ENCODE data around the gene USP48.
"Not testable (repeated sequence)": the region's sequence is repeated elsewhere in the genome, so short reads cannot be mapped to it uniquely, and the experiment has no call there.

Gene USP48, protein sequence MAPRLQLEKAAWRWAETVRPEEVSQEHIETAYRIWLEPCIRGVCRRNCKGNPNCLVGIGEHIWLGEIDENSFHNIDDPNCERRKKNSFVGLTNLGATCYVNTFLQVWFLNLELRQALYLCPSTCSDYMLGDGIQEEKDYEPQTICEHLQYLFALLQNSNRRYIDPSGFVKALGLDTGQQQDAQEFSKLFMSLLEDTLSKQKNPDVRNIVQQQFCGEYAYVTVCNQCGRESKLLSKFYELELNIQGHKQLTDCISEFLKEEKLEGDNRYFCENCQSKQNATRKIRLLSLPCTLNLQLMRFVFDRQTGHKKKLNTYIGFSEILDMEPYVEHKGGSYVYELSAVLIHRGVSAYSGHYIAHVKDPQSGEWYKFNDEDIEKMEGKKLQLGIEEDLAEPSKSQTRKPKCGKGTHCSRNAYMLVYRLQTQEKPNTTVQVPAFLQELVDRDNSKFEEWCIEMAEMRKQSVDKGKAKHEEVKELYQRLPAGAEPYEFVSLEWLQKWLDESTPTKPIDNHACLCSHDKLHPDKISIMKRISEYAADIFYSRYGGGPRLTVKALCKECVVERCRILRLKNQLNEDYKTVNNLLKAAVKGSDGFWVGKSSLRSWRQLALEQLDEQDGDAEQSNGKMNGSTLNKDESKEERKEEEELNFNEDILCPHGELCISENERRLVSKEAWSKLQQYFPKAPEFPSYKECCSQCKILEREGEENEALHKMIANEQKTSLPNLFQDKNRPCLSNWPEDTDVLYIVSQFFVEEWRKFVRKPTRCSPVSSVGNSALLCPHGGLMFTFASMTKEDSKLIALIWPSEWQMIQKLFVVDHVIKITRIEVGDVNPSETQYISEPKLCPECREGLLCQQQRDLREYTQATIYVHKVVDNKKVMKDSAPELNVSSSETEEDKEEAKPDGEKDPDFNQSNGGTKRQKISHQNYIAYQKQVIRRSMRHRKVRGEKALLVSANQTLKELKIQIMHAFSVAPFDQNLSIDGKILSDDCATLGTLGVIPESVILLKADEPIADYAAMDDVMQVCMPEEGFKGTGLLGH

DNA sequence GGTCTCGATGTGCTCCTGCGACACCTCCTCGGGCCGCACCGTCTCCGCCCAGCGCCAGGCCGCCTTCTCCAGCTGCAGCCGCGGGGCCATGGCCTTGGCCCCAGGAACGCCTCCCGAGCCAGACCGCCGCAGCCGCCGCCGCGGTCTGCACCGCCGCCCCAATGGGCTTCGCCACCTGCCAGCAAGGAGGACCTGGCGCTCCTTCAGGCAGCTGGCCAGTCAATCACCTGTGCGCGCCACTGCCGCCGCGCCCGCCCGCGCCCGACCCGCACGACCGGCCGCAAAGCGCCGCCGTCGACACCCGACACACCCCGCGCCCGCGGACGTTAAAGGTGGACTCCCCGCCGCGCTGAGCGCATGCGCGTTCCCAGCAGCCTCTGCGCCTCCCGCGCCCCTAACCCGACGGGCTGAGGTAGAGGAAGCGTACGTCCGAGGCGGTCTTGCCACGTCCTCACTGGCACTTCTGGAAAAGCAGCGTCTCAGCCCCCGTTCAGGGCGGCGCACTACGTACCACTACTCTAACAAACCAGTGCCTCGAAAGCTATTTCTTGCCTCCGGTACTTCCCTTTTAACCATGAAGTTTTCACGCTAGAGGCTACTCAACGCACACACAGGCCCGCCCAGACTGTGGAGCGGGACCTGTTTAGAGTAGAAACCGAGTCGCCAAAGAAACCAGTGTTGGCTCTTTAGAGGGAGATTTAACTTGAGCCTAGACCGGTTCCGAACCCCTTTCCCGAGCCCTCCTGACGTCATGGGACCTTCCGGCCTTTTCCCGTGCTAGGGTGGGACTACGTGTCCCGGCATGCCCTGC, at the start of gene USP48:
Gene USP48 (minus strand): TSS at position 282 of the 811 bp plus-strand sequence. CDS start 192 bp downstream, at position 90.
- Mint-ChIP-seq H3K4me3 (peak within 1 kb of the TSS; percentile 92), H3K36me3 (ENCODE audit: low read depth) (peaks cover 12% of the 10 kb centered on the region), H3K4me1 (peaks cover 38% of the 10 kb centered on the region), H3K27ac (peak within 1 kb of the TSS; percentile 100), H3K27me3 (no peaks in the 10 kb centered on the region), H3K9me3 (no peaks in the 10 kb centered on the region)
- ATAC-seq (peak; percentile 79), DNase-seq (peak; percentile 98)

DNA sequence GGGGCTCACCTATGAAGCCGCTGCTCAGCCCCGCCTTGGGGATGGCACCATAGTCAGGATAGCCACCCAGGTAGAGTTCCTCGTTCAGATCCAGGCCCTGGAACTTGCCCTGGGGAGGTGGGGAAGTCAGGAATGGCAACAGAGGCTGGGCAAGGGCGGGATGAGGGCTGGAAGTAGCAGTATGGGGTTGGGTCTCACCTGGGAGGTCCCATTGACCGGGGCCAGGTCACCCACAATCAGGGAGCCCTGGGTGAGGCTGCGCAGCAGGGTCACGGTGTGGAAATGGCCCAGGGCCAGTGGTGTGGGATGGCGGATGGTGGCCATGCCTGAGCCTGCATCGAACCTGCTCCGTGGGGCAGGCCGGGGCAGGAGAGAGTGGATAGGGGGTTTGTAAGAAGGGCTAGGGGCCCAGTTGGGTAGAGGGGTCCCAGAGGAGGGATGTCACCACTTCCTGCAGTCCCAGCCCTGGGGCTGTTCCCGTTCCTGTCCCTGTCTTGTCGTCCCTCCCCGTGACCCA, 48.6 kb upstream of the USP48 start:
- Mint-ChIP-seq H3K9me3 (peaks cover 10% of the 10 kb centered on the region), H3K4me3 (no peak overlapping the region), H3K4me1 (no peaks in the 10 kb centered on the region), H3K27ac (no peak overlapping the region), H3K36me3 (ENCODE audit: low read depth) (peaks cover 15% of the 10 kb centered on the region), H3K27me3 (no peaks in the 10 kb centered on the region)
- ATAC-seq (no peak), DNase-seq (no peak)

DNA sequence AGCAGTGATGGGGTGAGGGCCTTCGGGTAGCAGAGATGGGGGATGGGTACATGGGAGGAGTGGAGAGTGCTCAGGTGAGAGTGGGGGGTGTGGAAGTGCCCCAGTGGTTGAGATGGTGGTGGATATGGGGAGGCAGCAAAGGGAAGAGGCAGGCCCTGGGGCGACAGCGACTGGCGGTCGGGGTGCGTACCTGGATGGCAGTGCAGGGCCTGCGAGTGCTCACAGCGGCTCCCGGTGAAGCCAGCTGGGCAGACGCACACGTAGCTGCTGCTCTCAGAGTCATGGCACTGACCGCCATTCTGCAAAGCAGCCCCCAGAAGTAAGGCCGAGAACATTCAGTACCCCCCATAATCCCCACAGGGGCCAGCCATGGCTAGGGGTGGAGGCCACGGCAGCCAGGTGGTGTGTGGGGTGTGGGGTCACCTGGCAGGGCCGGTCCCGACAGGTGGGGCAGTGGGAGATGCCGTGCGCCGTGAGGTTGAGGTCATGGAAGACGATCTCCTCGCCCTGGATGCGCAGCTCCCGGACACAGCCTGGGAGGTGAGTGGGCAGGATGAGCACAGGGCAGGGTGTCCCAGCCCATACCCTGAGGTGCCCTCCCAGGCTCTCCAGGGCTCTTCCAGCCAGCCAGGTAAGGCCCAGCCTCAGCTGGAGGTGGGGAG, 48.0 kb upstream of the USP48 start:
- Mint-ChIP-seq H3K27me3 (no peaks in the 10 kb centered on the region), H3K36me3 (ENCODE audit: low read depth) (peaks cover 15% of the 10 kb centered on the region), H3K4me3 (no peak overlapping the region), H3K4me1 (no peaks in the 10 kb centered on the region), H3K9me3 (peaks cover 10% of the 10 kb centered on the region), H3K27ac (no peak overlapping the region)
- DNase-seq = no peak
- ATAC-seq = no peak

DNA sequence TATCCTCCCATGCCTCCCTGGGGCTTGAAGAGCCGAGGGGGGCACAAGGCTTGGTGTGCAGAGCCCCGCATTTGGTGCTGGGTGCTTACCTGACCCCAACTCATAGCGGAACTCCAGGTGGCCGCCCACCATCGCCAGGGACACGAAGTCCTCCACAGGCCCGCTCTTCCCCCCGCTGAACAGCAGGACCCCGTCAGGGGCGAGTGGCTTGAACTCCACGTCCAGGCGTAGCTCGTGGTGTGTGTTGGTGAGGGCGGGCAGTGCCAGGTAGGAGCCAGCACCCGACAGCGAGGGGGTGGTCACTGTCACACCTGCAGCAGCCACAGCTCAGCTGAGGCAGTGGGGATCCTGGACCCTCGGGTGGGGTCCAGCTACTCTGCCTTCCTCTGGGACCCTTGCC, 46.3 kb upstream of the USP48 start:
- Mint-ChIP-seq H3K4me1 (no peaks in the 10 kb centered on the region), H3K4me3 (no peak overlapping the region), H3K9me3 (peaks cover 7% of the 10 kb centered on the region), H3K27ac (no peak overlapping the region), H3K27me3 (no peaks in the 10 kb centered on the region), H3K36me3 (ENCODE audit: low read depth) (peaks cover 6% of the 10 kb centered on the region)
- DNase-seq (no peak), ATAC-seq (no peak)

DNA sequence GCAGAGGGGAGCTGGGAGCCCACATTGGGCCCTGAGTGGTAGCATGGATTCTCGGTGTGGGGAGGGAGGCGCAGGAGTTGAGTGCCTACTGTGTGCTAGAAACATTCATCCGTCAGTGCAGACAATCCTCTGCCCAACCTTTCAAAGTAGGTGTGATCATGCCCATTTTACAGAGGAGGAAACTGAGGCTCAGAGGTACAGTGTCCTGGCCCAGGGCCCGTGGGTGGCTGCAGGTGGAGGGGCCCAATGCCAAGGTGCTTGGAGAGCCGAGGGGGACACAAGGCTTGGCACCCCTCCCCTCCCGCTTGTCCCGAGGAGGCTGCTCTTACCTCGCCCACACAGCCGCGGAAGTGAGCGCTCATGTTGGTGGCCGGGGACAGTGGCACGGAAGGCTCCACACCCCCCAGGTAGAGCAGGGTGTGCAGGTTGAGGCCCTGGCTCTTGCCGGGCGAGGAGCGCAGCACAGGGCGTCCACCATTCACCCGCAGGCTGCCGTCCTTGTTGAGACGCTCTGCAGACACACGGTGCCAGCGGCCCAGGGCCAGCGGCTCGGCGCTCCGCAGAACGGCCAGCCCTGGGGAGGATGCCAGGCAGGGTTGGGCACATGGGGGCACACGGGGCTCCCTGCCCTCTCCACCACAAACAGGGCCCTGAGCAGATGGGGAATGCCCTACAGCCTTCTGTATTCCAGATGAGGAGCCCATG, 45.7 kb upstream of the USP48 start:
- no peak for DNase-seq
- Mint-ChIP-seq H3K27me3 (no peaks in the 10 kb centered on the region), H3K9me3 (peaks cover under 1% of the 10 kb centered on the region), H3K27ac (no peak overlapping the region), H3K4me3 (no peak overlapping the region), H3K4me1 (no peaks in the 10 kb centered on the region), H3K36me3 (ENCODE audit: low read depth) (peaks cover 3% of the 10 kb centered on the region)
- no peak for ATAC-seq

DNA sequence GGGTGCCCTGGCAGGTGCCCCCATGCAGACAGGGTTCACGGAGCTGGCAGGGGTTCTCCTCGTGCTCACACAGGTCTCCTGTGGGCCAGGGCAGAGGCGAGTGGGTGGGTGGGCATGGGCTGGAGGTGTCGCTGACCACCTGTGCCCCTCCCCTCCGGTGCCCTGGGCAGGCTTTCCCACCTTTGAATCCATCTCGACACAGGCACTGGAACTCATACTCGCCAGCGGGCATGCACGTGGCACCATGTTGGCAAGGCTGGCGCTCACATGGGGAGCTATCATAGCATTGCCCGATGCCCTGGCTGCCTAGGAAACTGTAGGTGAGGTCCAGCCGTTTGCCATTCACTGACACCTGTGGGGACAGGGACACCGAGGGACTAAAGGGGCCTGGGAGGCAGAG, 45.1 kb upstream of the USP48 start:
- Mint-ChIP-seq H3K4me3 (no peak overlapping the region), H3K9me3 (no peaks in the 10 kb centered on the region)

DNA sequence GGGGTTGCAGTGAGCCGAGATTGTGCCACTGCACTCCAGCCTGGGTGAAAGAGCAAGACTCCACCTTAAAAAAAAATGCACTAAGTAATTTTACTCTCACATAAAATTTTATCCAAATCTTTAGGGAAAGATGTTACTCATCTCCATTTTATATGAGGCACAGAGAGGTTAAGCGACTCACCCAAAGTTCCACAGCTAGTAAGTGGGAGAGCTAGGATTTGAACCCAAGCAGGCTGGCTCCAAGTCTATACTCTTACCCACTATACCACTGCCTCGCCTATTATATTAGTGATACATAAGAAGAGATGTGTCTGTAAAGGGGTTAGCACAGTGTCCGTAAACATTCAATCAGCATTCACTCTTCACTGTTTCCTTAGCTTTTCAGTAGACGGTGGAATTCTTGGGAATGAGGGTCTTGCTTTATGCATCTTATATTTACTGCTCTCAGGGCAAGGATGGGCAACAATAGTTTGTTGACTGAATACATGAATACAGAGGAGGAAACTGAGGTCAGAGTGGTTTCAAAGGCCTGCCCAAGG, 44.3 kb upstream of the USP48 start:
- Mint-ChIP-seq H3K27ac (no peak overlapping the region), H3K9me3 (no peaks in the 10 kb centered on the region), H3K36me3 (ENCODE audit: low read depth) (no peaks in the 10 kb centered on the region), H3K27me3 (no peaks in the 10 kb centered on the region), H3K4me1 (no peaks in the 10 kb centered on the region), H3K4me3 (no peak overlapping the region)
- no peak for ATAC-seq
- DNase-seq = no peak

More for the DNA sequence above, 45.1 kb upstream of the USP48 start:
- Mint-ChIP-seq H3K27me3 (no peaks in the 10 kb centered on the region), H3K4me1 (no peaks in the 10 kb centered on the region), H3K36me3 (ENCODE audit: low read depth) (peaks cover 3% of the 10 kb centered on the region), H3K27ac (no peak overlapping the region)
- DNase-seq = no peak
- no peak for ATAC-seq

DNA sequence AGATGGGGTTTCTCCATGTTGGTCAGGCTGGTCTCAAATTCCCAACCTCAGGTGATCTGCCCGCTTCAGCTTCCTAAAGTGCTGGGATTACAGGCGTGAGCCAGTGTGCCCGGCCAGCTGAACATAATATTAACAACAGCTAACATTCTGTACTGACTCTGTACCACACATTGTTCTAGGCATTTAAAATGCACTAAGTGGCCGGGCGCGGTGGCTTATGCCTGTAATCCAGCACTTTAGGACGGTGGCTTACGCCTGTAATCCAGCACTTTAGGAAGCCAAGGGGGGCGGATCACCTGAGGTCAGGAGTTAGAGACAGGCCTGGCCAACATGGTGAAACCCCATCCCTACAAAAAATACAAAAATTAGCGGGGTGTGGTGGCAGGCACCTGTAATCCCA, 43.7 kb upstream of the USP48 start:
- not testable (repeated sequence) for H3K9me3 Mint-ChIP-seq; H3K27me3 Mint-ChIP-seq; H3K4me1 Mint-ChIP-seq; H3K4me3 Mint-ChIP-seq; DNase-seq; ATAC-seq; H3K27ac Mint-ChIP-seq; H3K36me3 Mint-ChIP-seq (ENCODE audit: low read depth)

DNA sequence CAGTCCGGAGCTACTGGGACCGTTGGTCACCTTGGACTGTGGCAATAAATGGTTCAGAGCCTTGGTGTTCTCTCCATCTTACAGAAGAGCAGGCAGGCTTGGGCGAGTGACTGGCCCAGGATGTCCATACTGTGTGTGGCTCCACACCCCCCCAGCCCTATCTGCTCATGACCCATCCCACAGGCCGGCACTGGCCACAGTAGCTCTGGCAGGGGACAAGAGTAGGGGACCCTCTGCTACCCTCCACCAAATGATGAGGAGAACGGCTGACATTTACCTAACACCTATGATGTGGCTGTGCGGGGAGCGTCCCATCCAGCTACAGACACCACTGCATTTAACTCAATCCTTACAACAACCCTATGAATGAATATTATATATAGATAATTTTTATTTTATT, 42.4 kb upstream of the USP48 start:
- Mint-ChIP-seq H3K4me3 (no peak overlapping the region), H3K27me3 (no peaks in the 10 kb centered on the region), H3K36me3 (ENCODE audit: low read depth) (no peaks in the 10 kb centered on the region), H3K9me3 (no peaks in the 10 kb centered on the region), H3K27ac (no peak overlapping the region), H3K4me1 (no peaks in the 10 kb centered on the region)
- no peak for ATAC-seq
- no peak for DNase-seq

DNA sequence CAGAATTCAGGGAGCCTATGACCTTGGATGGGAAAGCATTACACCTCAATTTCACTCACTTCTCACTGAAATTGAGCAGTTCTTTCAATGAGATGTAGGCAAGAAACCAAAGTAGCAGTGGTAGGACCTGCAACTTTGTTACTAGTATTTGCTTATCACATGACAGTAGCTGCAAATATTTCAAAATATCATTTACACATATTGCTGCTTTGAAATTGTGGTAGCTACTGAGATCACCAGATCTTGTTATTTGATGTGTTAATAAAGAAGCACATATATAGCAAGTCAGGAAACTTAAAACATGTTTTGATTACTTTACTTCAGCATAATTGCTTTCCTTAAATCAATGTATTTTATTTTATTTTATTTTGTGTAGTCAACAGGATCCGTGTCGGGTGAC, 42.0 kb upstream of the USP48 start:
- Mint-ChIP-seq H3K27ac (no peak overlapping the region), H3K27me3 (no peaks in the 10 kb centered on the region), H3K4me3 (no peak overlapping the region), H3K9me3 (no peaks in the 10 kb centered on the region), H3K4me1 (no peaks in the 10 kb centered on the region), H3K36me3 (ENCODE audit: low read depth) (no peaks in the 10 kb centered on the region)
- DNase-seq (no peak), ATAC-seq (no peak)

DNA sequence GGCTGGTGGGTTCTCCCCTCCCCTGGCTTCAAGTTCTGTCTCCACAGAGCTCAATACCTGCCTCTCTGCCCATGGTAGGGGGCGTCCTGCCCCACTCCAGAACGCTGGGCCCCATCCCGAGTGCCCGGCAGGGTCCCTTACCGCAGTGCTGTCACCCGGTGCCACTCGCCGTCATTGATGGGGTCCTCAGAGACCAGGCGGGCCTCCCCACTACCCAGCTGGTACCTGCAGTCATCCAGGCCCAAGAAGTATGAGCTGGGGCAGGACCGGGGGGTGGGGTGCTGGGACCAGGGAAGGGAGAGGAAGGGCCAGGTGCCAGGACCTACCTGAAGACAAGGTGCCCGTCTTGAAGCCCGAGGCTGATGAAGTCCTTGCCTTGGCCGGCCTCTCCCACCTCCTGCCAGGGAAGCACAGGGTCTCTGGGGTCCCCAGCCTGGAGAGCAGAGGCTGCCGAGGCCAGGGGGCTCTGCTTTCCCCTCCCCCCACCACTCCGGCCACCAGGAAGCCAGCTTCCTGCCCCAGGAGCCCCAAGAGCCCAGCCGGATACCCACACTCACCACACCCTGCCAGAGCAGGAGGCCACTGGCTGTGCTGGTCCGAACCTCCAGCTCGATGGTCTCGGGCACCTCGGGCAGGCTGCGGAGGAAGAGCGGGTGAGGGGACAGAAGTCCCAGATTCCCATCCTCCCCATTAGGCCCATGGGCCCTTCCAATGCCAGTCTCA, 41.2 kb upstream of the USP48 start:
- Mint-ChIP-seq H3K9me3 (no peaks in the 10 kb centered on the region), H3K4me1 (no peaks in the 10 kb centered on the region), H3K27ac (no peak overlapping the region), H3K27me3 (no peaks in the 10 kb centered on the region), H3K4me3 (no peak overlapping the region), H3K36me3 (ENCODE audit: low read depth) (no peaks in the 10 kb centered on the region)
- no peak for ATAC-seq
- DNase-seq = no peak

DNA sequence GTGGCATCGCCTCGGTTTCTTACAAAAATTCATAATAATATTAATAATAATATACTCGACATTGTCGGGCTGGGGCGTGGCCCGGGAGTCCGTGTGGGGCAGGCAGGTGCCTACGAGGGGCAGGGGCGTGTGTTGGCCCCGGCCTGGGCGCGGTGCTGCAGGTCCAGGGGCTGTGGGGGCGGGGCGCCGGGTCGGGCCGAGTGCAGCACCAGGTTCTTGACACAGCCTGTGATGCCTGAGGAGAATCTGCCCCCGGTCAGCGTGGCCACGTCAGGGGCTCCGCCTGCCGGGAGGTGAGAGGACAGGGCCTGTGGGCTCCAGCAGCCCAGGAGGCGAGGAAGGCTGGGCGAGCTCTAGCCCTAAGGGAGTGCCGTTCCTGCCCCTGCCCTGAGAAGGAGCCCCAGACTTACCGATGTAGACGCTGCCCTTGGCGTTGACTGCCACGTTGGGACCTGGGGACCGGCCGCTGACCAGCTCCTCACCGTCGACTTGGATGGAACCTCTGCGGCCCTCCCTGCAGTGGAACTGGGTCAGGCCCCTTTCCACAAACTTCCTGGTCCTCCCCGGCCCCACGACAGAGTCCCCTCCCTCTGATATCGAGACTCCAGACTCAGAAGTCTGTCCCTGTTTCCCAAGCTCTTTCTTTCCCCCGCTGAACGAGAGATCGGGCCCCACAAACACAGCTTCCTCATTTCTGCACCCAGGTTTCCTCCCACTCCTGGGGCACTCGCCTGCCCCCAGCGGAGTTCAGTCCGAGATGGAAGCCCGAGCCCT, 40.4 kb upstream of the USP48 start:
- ATAC-seq (no peak), DNase-seq (no peak)
- Mint-ChIP-seq H3K36me3 (ENCODE audit: low read depth) (no peaks in the 10 kb centered on the region), H3K4me1 (no peaks in the 10 kb centered on the region), H3K4me3 (no peak overlapping the region), H3K27ac (no peak overlapping the region), H3K9me3 (no peaks in the 10 kb centered on the region), H3K27me3 (no peaks in the 10 kb centered on the region)

Data from activated naive CD8-positive, alpha-beta T cell treated with anti-CD3 and anti-CD28 coated beads, Interleukin-2, amount 50 U/mL, for 24 hours (primary cell).